Cardiac fibroblast (primary cell): ENCODE measurements around the gene RIPPLY3.

Experiments
- DNase-seq, 2 donors: peaks; one replicate each; pipeline versions ENCODE4 v3.0.0 to v3.0.0-alpha.2; 2010; ENCODE audit warnings: low read depth in 2 of 2
- H3K4me3 ChIP-seq, 2 donors: replicated peaks in 1 of 2; 1 replicate in 1 of 2; 2 replicates in 1 of 2; pipeline ENCODE4 v1.5.1; 2011; ENCODE audit warnings: low read depth in 2 of 2, low read length in 2 of 2, mild to moderate bottlenecking in 2 of 2, moderate library complexity in 1 of 2
- TF ChIP-seq, protein P1 (sequence below): IDR thresholded peaks from one replicate; pipeline ENCODE4 v1.5.1; 2011; ENCODE audit warnings: low read depth, mild to moderate bottlenecking, low read length, inconsistent platforms

The RIPPLY3 gene

DNA sequence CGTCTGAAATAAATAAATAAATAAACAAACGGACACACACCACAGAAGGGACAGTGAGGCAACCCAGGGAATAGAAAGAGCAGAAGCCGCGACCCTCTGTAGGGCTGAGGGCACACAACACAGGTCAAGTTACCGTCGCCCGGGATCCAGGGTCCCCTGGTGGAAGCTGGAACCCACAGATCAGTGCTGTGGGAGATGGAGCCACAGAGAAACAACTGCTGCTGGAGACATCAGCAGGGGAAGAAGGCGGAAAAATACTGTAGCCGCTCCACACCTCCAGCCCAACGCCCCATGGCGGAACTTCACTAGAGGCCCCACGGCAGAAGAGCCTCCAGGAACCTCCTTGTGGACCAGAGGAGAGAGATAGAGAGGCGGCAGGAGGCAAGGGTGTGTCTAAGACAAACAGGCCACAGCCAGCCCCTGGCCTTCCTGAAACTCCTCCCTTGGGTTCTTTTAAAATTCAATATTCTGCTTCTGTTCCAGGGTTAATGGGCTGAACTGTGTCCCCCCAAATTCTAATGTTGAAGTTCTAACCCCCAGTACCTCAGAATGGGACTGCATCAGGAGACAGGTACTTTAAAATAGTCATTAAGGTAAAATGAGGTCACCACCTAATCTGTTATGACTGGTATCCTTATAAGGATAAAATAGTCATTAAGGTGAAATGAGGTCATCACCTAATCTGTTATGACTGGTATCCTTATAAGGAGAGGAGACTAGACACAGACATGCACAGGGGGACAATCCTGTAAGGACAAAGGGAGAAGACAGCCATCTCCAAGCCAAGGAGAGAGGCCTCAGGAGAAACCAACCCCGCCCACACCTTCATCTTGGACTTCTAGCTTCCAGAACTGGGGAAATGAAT is 32.3 kb upstream of the RIPPLY3 start:
- no peak for DNase-seq
- TF ChIP-seq, protein P1, sequence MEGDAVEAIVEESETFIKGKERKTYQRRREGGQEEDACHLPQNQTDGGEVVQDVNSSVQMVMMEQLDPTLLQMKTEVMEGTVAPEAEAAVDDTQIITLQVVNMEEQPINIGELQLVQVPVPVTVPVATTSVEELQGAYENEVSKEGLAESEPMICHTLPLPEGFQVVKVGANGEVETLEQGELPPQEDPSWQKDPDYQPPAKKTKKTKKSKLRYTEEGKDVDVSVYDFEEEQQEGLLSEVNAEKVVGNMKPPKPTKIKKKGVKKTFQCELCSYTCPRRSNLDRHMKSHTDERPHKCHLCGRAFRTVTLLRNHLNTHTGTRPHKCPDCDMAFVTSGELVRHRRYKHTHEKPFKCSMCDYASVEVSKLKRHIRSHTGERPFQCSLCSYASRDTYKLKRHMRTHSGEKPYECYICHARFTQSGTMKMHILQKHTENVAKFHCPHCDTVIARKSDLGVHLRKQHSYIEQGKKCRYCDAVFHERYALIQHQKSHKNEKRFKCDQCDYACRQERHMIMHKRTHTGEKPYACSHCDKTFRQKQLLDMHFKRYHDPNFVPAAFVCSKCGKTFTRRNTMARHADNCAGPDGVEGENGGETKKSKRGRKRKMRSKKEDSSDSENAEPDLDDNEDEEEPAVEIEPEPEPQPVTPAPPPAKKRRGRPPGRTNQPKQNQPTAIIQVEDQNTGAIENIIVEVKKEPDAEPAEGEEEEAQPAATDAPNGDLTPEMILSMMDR: no peak
- no peak overlapping the region for H3K4me3 ChIP-seq

DNA sequence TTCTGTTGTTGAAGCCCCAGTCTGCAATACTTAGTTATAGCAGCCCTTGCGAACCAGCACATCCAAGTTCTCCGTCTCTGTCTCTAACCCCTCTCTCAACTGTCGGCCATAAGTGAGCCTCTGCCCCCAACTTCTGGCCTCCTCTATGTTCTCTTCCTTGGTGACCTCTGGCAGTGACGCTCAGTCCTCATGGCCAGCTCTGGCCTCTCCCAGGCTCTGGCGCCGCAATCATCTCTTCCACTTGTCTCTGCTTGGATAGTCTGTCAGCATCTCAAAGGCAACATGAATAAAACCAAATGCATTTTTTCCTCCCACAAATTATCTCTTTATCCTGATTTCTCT is 31.7 kb upstream of the RIPPLY3 start:
- H3K4me3 ChIP-seq: no peak overlapping the region
- no peak for DNase-seq
- TF ChIP-seq, protein P1: no peak

DNA sequence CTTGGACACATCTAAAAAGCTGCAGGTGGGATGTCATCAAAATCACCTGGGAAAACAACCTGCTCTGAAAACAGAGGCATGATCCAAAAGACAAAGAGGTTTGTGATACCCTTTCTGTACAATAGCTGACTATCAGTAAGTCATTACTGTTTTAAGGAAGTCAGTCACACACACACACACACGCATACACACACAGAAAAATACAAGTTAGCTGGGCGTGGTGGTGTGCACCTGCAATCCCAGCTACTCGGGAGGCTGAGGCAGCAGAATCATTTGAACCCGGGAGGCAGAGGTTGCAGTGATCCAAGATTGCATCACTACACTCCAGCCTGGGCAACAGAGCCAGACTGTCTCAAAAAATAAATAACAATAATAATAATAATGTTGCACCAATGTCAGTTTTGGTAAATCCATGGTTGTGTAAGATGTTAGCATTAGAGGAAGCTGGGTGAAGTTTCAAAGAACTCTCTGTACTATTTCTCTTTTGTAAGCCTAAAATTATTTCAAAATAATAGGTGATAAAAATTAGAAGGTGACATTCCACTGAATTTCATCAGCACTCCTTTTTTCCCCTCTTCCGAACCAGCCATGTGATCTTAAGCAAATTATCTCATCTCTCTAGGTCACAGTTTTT is 30.2 kb upstream of the RIPPLY3 start:
- no peak for DNase-seq
- H3K4me3 ChIP-seq: no peak overlapping the region
- TF ChIP-seq, protein P1: no peak

DNA sequence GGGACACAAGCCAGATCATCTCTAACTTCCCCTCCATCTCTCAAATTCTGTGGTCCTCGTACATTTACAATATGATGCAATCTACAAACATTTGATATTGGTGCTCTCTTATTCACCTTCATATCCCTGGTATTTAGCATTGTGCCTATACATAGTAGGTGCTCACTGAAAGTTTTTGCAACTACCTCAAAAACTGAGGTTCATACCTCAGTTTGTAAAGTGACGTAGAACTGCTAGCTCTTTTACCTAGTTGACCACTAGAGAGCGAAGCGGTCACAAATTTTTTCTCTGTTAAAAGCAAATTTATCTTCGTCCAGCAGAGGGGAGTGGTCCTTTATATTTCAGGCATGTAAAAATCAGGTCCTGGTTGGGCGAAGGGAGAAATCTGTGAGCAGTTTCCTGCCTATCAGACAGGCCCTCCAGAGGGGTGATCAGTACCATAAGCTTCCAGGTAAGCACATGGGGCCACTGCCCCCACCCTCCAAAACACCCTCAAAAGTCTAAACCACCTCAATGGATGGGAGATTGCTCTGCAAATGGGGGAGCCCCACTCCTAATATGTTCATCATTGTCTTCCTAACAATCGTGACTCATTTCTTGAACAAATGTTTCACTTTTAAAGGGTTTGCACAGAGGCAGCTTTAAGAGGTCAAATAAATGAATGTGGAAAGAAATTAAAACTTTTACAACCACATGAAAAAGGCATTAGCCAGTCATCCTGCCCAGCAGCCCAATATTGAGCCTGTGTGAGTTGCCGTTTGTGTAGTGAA is 29.4 kb upstream of the RIPPLY3 start:
- peak overlapping the region in 1 of 2 donors; percentile 11 for H3K4me3 ChIP-seq
- TF ChIP-seq, protein P1: peak; percentile 71
- peak; percentile 86 to 87 for DNase-seq

DNA sequence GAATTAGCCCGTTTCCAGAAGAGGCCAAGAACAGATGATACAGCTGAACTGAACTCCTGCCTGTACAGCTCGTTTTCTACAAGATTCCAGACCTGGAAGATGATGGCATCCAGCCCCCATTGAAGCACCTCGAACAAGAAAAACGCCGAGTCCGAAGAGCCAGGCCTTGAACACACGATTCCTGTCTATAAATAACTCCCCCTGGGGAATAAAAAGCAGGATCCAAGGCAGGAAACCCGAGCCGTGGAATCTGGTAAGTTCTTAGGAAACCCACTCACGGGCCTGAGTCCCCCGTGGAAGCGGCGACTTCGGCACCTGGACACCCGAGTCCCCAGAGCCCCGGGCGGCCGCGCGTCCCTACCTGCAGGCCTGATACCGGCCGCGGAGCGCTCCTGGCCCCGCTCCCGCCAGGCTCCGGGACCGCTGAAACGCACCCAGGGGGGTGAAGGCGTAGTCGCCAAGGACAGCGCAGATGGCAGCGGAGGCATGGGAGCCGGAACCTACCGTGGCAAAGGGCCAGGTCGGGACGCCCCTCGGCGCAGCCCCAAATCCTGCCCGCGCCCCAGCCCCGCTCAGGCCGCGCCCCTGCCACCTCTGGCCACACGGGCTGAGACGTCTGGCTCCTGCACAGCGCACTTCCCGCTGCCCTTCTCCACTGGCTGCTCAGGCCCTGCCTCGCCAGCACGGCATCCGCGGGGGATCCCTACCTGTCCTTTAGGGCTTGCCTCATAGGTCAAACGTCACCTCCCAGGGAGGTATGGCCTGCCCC is 26.0 kb upstream of the RIPPLY3 start:
- TF ChIP-seq, protein P1: no peak

DNA sequence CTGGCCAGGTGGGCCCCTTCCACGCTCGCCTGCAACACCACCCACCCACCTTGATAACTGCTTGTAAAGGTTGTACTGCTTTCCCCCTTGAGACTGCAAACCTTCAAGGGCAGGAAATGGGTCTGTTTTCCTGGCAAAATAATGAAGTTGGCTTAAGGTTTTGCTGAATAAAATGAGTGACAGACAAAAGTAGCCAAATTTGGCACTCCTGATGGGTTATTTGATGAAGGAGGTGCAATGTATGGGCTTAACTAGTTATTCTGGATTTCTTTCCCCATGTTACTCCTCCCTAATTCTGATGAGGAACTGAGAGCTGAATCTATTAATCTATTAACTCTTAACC is 25.5 kb upstream of the RIPPLY3 start:
- H3K4me3 ChIP-seq: peak overlapping the region in 1 of 2 donors; percentile 54
- no peak for DNase-seq
- TF ChIP-seq, protein P1: no peak

More for the DNA sequence above, 26.0 kb upstream of the RIPPLY3 start:
- peak overlapping the region; percentile 37 to 54 for H3K4me3 ChIP-seq
- peak; percentile 33 to 45 for DNase-seq
